HG02970 (cell line): ENCODE results near the gene FAM9B.

ENCODE experiments used
- ATAC-seq: cut with Tn5 transposase; IDR thresholded peaks from one replicate; pipeline ENCODE4 v1.9.1; 2021; ENCODE audit warnings: mild to moderate bottlenecking, moderate library complexity, moderate number of reproducible peaks; ENCODE audit not compliant: unreplicated experiment, low FRiP score

The FAM9B gene

DNA sequence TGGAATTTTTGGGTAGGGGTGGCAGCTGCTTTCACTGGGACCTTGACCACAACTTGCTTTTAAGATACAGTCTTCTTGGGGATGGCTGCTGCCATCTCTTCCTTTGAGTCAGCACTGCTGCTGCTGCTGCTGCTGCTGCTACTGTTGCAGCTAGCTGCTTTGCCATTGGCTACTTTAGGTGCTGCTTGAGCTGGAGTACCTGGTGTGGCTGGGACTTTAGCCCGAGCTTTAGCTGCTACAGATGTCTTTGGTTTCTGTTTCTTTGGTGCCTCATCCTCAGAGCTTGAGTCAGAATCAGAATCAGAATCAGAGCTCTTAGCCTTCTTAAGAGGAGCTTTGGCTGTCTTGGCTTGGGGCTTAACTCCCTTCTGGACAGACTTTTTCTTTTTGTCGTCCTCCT, 52.2 kb downstream of the FAM9B start:
- no peak for ATAC-seq

DNA sequence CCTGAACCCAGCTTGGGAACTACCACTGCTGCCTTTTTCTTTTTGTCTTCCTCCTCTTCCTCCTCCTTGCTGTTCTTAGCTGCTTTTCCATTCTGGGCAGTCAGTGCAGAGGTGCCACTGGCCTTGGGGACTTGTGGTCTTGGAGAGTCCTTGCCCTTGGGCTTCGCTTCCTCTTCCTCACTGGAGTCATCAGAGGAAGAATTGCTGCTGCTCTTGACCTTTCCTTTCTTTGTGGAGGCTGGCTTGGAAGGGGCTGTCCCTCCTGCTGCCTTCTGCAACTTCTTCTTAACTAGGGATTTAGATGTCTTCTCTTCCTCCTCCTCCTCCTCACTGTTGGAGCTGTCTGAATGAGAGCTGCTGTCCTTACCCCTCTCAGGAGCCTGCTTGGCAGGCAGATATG, 53.2 kb downstream of the FAM9B start:
- no peak for ATAC-seq
